Neuronal stem cell (in vitro differentiated cells): ENCODE data around the gene ASB18.

Experiments
- DNase-seq: peaks from one replicate; pipeline ENCODE4 v3.0.0-alpha.2; 2013; ENCODE audit warnings: low spot score
- H2AFZ ChIP-seq: one replicate; pipeline ENCODE4 v1.6.1; 2013; ENCODE audit warnings: mild to moderate bottlenecking, low read length, inconsistent platforms
- H2AK5ac ChIP-seq: 2 replicates; pipeline ENCODE4 v1.6.1; 2013; ENCODE audit warnings: low read depth, mild to moderate bottlenecking, inconsistent platforms, low read length, moderate library complexity, mixed read lengths
- H2BK120ac ChIP-seq: 2 replicates; pipeline ENCODE4 v1.6.1; 2013; ENCODE audit warnings: low read depth, mild to moderate bottlenecking, inconsistent platforms, low read length, moderate library complexity, mixed read lengths
- H2BK12ac ChIP-seq: one replicate; pipeline ENCODE4 v1.6.1; 2013; ENCODE audit warnings: low read length, inconsistent platforms
- H2BK15ac ChIP-seq: 2 replicates; pipeline ENCODE4 v1.6.1; 2013; ENCODE audit warnings: mild to moderate bottlenecking, low read length, inconsistent platforms, mixed read lengths
- H2BK5ac ChIP-seq: one replicate; pipeline ENCODE4 v1.6.1; 2013; ENCODE audit warnings: inconsistent platforms, mild to moderate bottlenecking, low read length, moderate library complexity
- H3K14ac ChIP-seq: one replicate; pipeline ENCODE4 v1.6.1; 2013; ENCODE audit warnings: low read length, inconsistent platforms
- H3K18ac ChIP-seq: 2 replicates; pipeline ENCODE4 v1.6.1; 2013; ENCODE audit warnings: low read length, inconsistent platforms
- H3K23ac ChIP-seq: 2 replicates; pipeline ENCODE4 v1.6.1; 2013; ENCODE audit warnings: low read depth, mild to moderate bottlenecking, mixed read lengths, low read length, inconsistent platforms; ENCODE audit not compliant: poor library complexity
- H3K27ac ChIP-seq: replicated peaks from 3 replicates; pipeline ENCODE4 v1.5.1; 2013; ENCODE audit warnings: low read length, inconsistent platforms
- H3K27me3 ChIP-seq, 3 experiments: 2 replicates each; pipeline ENCODE4 v1.6.1; 2013; ENCODE audit warnings: low read length in 3 of 3, mild to moderate bottlenecking in 2 of 3, inconsistent platforms in 1 of 3, low read depth in 1 of 3, mixed read lengths in 1 of 3, moderate library complexity in 1 of 3; ENCODE audit not compliant: control insufficient read depth in 3 of 3, insufficient read depth in 3 of 3
- H3K36me3 ChIP-seq, 2 donors: replicated peaks in 1 of 2; 2 replicates each; pipeline ENCODE4 v1.6.1; 2013; ENCODE audit warnings: low read length in 2 of 2; ENCODE audit not compliant: control insufficient read depth in 2 of 2, insufficient read depth in 2 of 2
- H3K4ac ChIP-seq: 2 replicates; pipeline ENCODE4 v1.6.1; 2013; ENCODE audit warnings: inconsistent platforms, mild to moderate bottlenecking, low read length, moderate library complexity
- H3K4me1 ChIP-seq, 2 donors: 1 replicate in 1 of 2; 2 replicates in 1 of 2; pipeline ENCODE4 v1.6.1; 2013; ENCODE audit warnings: low read length in 2 of 2, low read depth in 1 of 2; ENCODE audit not compliant: control insufficient read depth in 2 of 2, insufficient read depth in 1 of 2
- H3K4me2 ChIP-seq: one replicate; pipeline ENCODE4 v1.6.1; 2013; ENCODE audit warnings: mild to moderate bottlenecking, low read length, inconsistent platforms; ENCODE audit not compliant: insufficient read depth, poor library complexity, severe bottlenecking
- H3K4me3 ChIP-seq, 2 donors: 2 replicates each; pipeline ENCODE4 v1.5.1; 2013; ENCODE audit warnings: low read length in 2 of 2, mild to moderate bottlenecking in 2 of 2, inconsistent platforms in 1 of 2, moderate library complexity in 1 of 2
- H3K79me1 ChIP-seq: one replicate; pipeline ENCODE4 v1.6.1; 2013; ENCODE audit warnings: low read depth, mild to moderate bottlenecking, inconsistent platforms, low read length, moderate library complexity
- H3K9ac ChIP-seq: one replicate; pipeline ENCODE4 v1.6.1; 2013; ENCODE audit warnings: mild to moderate bottlenecking, low read depth, low read length, inconsistent platforms; ENCODE audit not compliant: poor library complexity
- H3K9me3 ChIP-seq, 2 donors: replicated peaks in 1 of 2; 2 replicates each; pipeline versions ENCODE3 to v1.6.1; 2013; ENCODE audit warnings: low read length in 2 of 2, mild to moderate bottlenecking in 2 of 2, inconsistent platforms in 1 of 2, low read depth in 1 of 2, mixed read lengths in 1 of 2, moderate library complexity in 1 of 2; ENCODE audit not compliant: control insufficient read depth in 2 of 2, insufficient read depth in 1 of 2
- H4K8ac ChIP-seq: one replicate; pipeline ENCODE4 v1.6.1; 2013; ENCODE audit warnings: low read depth, mild to moderate bottlenecking, inconsistent platforms, low read length, moderate library complexity
- H4K91ac ChIP-seq: one replicate; pipeline ENCODE4 v1.6.1; 2013; ENCODE audit warnings: low read length, low read depth, mild to moderate bottlenecking, inconsistent platforms; ENCODE audit not compliant: poor library complexity
- WGBS, 2 donors: extraction: QIAGEN DNeasy Blood & Tissue Kit; methylation state at CpG; one replicate each; pipeline ENCODE4 v1.1.7; 2013; ENCODE audit warnings: missing lambda C conversion rate in 2 of 2, mixed read lengths in 1 of 2; ENCODE audit not compliant: insufficient read length in 2 of 2, insufficient replicate concordance in 1 of 2; ENCODE audit errors: extremely low coverage in 2 of 2; 5-methylcytosine and 5-hydroxymethylcytosine counted together

The ASB18 gene

GRCh38 chr2:236246711-236247246 is 17.4 kb downstream of the ASB18 start:
- no peak overlapping the region for H2BK5ac ChIP-seq
- no peak overlapping the region for H3K14ac ChIP-seq
- no peak overlapping the region for H3K27ac ChIP-seq
- no peak for DNase-seq
- no peak overlapping the region for H2BK120ac ChIP-seq
- no peak overlapping the region for H3K4me3 ChIP-seq
- no peaks in the 10 kb centered on the region for H3K36me3 ChIP-seq
- H3K4ac ChIP-seq, result no peak overlapping the region
- no peak overlapping the region for H3K18ac ChIP-seq
- peaks cover 0 to 6% of the 10 kb centered on the region in 2 donors for H3K4me1 ChIP-seq
- H3K9me3 ChIP-seq, result no peaks in the 10 kb centered on the region
- H2AFZ ChIP-seq, result no peak overlapping the region
- no peak overlapping the region for H4K91ac ChIP-seq
- no peak overlapping the region for H2BK12ac ChIP-seq
- no peak overlapping the region for H3K4me2 ChIP-seq
- no peak overlapping the region for H2BK15ac ChIP-seq
- H3K79me1 ChIP-seq, result no peaks in the 10 kb centered on the region
- H3K23ac ChIP-seq, result no peak overlapping the region
- H3K27me3 ChIP-seq, result no peaks in the 10 kb centered on the region
- no peak overlapping the region for H2AK5ac ChIP-seq
- no CpG with 5 or more reads among the region's 3 CpGs for WGBS, 2 donors
- no peak overlapping the region for H4K8ac ChIP-seq
- H3K9ac ChIP-seq, result no peak overlapping the region

- no peak overlapping the region for H2AK5ac ChIP-seq
- peaks cover 3 to 15% of the 10 kb centered on the region in 2 donors for H3K4me1 ChIP-seq
- H3K79me1 ChIP-seq, result no peaks in the 10 kb centered on the region
- H4K8ac ChIP-seq, result no peak overlapping the region
- no peak overlapping the region for H3K27ac ChIP-seq
- no peak overlapping the region for H2BK12ac ChIP-seq
- H4K91ac ChIP-seq, result no peak overlapping the region
- no peak overlapping the region for H2AFZ ChIP-seq
- H3K9me3 ChIP-seq, result no peaks in the 10 kb centered on the region
- H3K4me2 ChIP-seq, result no peak overlapping the region
- H2BK5ac ChIP-seq, result no peak overlapping the region
- H3K18ac ChIP-seq, result no peak overlapping the region
- no peak overlapping the region for H2BK15ac ChIP-seq
- H3K9ac ChIP-seq, result no peak overlapping the region
- no CpG with 5 or more reads among the region's 5 CpGs for WGBS, 2 donors
- H3K4me3 ChIP-seq, result no peak overlapping the region
- no peak overlapping the region for H3K4ac ChIP-seq
- H3K27me3 ChIP-seq, result peaks cover 0 to 8% (median 0%) of the 10 kb centered on the region in 3 experiments
- no peak overlapping the region for H3K23ac ChIP-seq
- no peak overlapping the region for H2BK120ac ChIP-seq
- no peak for DNase-seq
- H3K14ac ChIP-seq, result no peak overlapping the region
- H3K36me3 ChIP-seq, result no peaks in the 10 kb centered on the region
Measured at GRCh38 chr2:236244256-236244655, 19.9 kb downstream of the ASB18 start.

GRCh38 chr2:236242057-236242495 is 22.1 kb downstream of the ASB18 start:
- Histone ChIP-seq H3K4me3 (no peak overlapping the region), H3K14ac (no peak overlapping the region), H3K36me3 (no peaks in the 10 kb centered on the region), H3K4ac (no peak overlapping the region), H2BK5ac (no peak overlapping the region), H3K27me3 (peaks cover under 1 to 24% (median 10%) of the 10 kb centered on the region in 3 experiments), H2BK12ac (no peak overlapping the region), H2BK120ac (no peak overlapping the region), H3K9ac (no peak overlapping the region), H3K18ac (no peak overlapping the region), H3K79me1 (no peaks in the 10 kb centered on the region), H4K8ac (no peak overlapping the region), H2AFZ (no peak overlapping the region), H3K23ac (no peak overlapping the region), H2BK15ac (no peak overlapping the region), H3K4me2 (no peak overlapping the region), H3K4me1 (peaks cover 3 to 22% of the 10 kb centered on the region in 2 donors), H3K9me3 (peaks cover 0 to 10% of the 10 kb centered on the region in 2 donors), H3K27ac (no peak overlapping the region), H4K91ac (no peak overlapping the region), H2AK5ac (peak overlapping the region; percentile 6)
- no peak for DNase-seq
- WGBS, 2 donors, result no CpG with 5 or more reads among the region's 8 CpGs

GRCh38 chr2:236241181-236242056 is 22.8 kb downstream of the ASB18 start:
- Histone ChIP-seq H2BK120ac (no peak overlapping the region), H3K27me3 (peaks cover 7 to 30% (median 17%) of the 10 kb centered on the region in 3 experiments)

More at GRCh38 chr2:236241181-236242056, 22.8 kb downstream of the ASB18 start:
- peaks cover 8 to 25% of the 10 kb centered on the region in 2 donors for H3K4me1 ChIP-seq
- no peak overlapping the region for H2AFZ ChIP-seq
- H3K27ac ChIP-seq, result no peak overlapping the region
- DNase-seq, result no peak
- H3K23ac ChIP-seq, result no peak overlapping the region
- H2AK5ac ChIP-seq, result peak overlapping the region; percentile 33
- H3K79me1 ChIP-seq, result no peaks in the 10 kb centered on the region
- no peak overlapping the region for H4K8ac ChIP-seq
- H3K36me3 ChIP-seq, result no peaks in the 10 kb centered on the region
- H3K4me3 ChIP-seq, result no peak overlapping the region
- H3K4me2 ChIP-seq, result no peak overlapping the region
- no peak overlapping the region for H3K4ac ChIP-seq
- H2BK5ac ChIP-seq, result no peak overlapping the region
- WGBS, 2 donors, result no CpG with 5 or more reads among the region's 13 CpGs
- H2BK15ac ChIP-seq, result no peak overlapping the region
- H2BK12ac ChIP-seq, result no peak overlapping the region
- H3K9ac ChIP-seq, result no peak overlapping the region
- no peak overlapping the region for H4K91ac ChIP-seq
- peaks cover 0 to 11% of the 10 kb centered on the region in 2 donors for H3K9me3 ChIP-seq
- H3K18ac ChIP-seq, result no peak overlapping the region
- H3K14ac ChIP-seq, result no peak overlapping the region
